Measurements from ENCODE around the gene DCHS2. TPM values are rescaled to one million over a fixed set of nuclear protein-coding genes. Genes with fewer than 3 reads are reported as not detected.
"Not testable (repeated sequence)": the region's sequence is repeated elsewhere in the genome, so short reads cannot be mapped to it uniquely, and the experiment has no call there.

DCHS2 gene
- total and polyA plus RNA-seq, 5 experiments from 2014 or later: not detected

DNA sequence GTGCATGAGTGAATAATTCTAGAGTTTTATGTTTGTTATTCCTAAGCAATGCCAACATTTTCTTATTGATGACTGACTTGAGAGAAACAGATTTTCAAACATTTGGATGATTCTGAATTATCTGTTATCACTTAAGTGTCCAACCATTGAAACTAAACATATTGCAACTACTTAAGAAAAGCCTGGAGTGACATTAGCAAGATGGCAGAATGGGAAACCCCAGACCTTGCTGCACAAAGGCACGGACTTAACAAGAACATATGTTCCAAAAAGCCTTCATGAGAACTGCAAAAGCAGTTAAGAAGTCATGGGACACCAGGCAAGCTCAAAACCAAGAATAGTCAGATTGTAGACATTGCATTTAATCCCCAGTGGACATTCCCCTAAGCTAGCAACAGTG, 215.1 kb downstream of the DCHS2 start:
- no peak for ATAC-seq
- Mint-ChIP-seq H3K4me3 (no peak overlapping the region), H3K9me3 (peaks cover 2 to 20% (median 5%) of the 10 kb centered on the region in 9 donors), H3K36me3 (peaks cover 0 to 10% (median 0%) of the 10 kb centered on the region in 3 donors), H3K27me3 (peaks cover 14 to 37% (median 20%) of the 10 kb centered on the region in 5 donors), H3K27ac (no peak overlapping the region), H3K4me1 (no peaks in the 10 kb centered on the region)
- POLR2A ChIA-PET: no interaction called here
- DNase-seq: no peak

DNA sequence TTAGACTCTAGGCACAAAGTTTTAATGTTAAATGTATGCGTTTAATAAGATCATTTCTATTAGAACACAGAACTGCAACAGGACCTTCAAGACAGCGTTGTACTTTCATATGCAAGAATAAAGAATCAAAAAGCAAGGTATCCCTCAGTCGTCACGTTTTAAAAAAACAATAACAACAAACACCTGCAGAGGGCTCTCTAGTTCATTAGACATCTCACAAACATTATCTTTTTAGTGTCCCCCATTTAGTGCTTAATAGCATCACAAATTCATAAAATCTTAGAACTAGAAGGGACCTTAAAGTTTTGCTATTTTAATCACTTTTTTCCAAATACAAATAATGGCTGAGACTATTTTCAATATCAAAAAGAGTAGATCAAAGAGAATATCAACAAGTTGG, 236.6 kb downstream of the DCHS2 start:
- H3K9me3 Mint-ChIP-seq: peaks cover 0 to under 1% (median 0%) of the 10 kb centered on the region in 9 donors
- POLR2A ChIA-PET: no interaction called here
- H3K4me1 Mint-ChIP-seq: no peaks in the 10 kb centered on the region
- no peak overlapping the region for H3K27ac Mint-ChIP-seq
- peaks cover 7 to 39% (median 9%) of the 10 kb centered on the region in 5 donors for H3K27me3 Mint-ChIP-seq
- no peak overlapping the region for H3K4me3 Mint-ChIP-seq
- DNase-seq (no peak), ATAC-seq (no peak)
- no peaks in the 10 kb centered on the region for H3K36me3 Mint-ChIP-seq

DNA sequence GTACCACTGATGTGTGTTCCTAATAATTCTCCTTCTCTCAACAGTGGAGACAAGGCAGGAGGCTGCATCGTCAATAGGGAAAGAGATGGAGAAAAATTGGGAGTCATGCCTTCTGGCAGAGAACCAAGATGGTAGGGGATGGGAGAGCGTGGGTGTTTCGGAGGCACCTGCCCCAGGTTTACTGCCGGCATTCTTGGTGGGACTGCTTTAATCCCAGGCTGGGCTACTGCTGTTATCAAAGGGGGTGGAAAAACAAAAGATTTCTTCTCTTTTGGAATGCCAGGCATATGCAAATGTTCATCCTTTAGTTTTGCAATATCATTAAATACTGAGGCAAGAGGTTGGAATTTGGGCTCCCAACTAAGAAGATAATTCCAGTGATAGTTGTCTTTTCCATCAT, 257.0 kb downstream of the DCHS2 start:
- POLR2A ChIA-PET: no interaction called here
- Mint-ChIP-seq H3K27me3 (peaks cover 9 to 51% (median 15%) of the 10 kb centered on the region in 5 donors), H3K4me3 (no peak overlapping the region), H3K27ac (no peak overlapping the region), H3K36me3 (no peaks in the 10 kb centered on the region), H3K4me1 (peaks cover 0 to 1% (median 0%) of the 10 kb centered on the region in 4 donors), H3K9me3 (peaks cover 0 to 2% (median 0%) of the 10 kb centered on the region in 9 donors)
- ATAC-seq (no peak), DNase-seq (no peak)

DNA sequence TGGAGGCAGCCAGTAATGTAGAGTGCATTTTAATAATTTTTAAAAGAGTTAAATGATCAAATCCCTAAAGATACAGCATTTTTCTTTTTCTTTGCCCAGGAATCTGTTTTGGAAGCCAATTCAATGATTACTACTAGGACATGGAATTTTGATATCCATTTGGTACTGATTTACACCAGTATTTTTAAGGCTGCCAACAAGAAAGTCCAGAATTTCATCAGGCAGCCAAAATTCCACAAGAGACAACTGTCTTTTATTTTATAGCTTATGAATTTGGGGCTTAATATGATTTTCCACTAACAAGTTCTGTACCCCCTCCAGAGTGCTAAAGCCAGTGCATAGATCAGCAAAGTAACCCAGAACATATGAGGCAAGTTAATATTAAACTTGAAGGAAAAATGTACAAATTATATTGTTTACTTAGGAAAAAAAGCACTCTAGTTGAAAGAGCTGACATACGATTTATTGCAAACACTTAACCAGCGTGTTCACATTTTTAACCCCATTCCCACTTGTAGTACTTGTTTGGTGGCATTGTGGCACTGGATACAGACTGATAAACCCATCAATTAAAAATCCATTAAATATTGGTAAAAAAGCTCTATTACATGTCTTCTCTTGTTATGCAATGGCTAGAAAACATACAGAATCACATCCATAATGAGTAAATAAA, 259.7 kb downstream of the DCHS2 start:
- POLR2A ChIA-PET: no interaction called here
- DNase-seq (no peak), ATAC-seq (no peak)
- Mint-ChIP-seq H3K4me3 (no peak overlapping the region), H3K4me1 (peaks cover 0 to 1% (median 0%) of the 10 kb centered on the region in 4 donors), H3K9me3 (peaks cover 0 to 3% (median 0%) of the 10 kb centered on the region in 9 donors), H3K27me3 (peaks cover 8 to 75% (median 20%) of the 10 kb centered on the region in 5 donors), H3K27ac (no peak overlapping the region), H3K36me3 (no peaks in the 10 kb centered on the region)

DNA sequence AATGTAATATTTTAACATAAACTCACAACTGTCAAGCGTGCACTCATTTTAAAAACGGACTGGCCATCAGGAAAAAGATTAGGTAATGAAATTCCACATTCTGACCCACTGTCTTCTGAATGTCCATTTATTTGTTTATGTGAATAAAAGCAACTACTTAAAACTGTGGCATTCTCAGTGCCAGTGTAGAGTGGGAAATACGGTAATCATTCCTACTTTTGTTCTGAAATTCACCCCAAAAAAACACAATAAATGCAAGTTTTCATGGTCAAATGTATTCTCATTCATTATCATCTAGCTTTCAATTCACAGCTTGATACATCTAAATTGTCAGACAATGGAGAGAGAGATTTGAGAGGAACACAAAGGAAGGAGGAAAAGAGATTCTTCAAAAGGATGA, 260.9 kb downstream of the DCHS2 start:
- no peaks in the 10 kb centered on the region for H3K36me3 Mint-ChIP-seq
- peaks cover 0 to 1% (median 0%) of the 10 kb centered on the region in 4 donors for H3K4me1 Mint-ChIP-seq
- peaks cover 0 to 3% (median 0%) of the 10 kb centered on the region in 9 donors for H3K9me3 Mint-ChIP-seq
- no peak overlapping the region for H3K27ac Mint-ChIP-seq
- H3K4me3 Mint-ChIP-seq: no peak overlapping the region
- POLR2A ChIA-PET: no interaction called here
- H3K27me3 Mint-ChIP-seq: peaks cover 8 to 66% (median 20%) of the 10 kb centered on the region in 5 donors
- DNase-seq (no peak), ATAC-seq (no peak)

DNA sequence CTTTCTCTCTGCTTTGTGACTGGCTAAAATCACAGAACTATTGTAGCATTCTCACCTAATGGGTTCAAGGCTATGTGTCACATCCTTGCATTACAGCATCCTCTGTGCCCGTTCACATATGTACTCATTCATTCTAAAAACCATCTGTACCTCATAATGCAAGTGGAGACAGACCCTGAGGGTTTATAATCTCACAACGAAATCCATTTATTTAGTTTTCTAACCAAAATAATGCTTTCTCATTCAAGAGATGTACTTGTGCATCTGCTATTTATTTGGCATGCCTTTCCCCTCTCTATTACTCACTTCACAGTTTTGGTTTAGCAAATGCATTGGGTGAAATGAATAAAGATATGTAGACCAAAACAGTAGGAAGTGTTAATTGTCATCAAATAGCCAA, 261.5 kb downstream of the DCHS2 start:
- ATAC-seq: no peak
- H3K27me3 Mint-ChIP-seq: peaks cover 8 to 59% (median 18%) of the 10 kb centered on the region in 5 donors

DNA sequence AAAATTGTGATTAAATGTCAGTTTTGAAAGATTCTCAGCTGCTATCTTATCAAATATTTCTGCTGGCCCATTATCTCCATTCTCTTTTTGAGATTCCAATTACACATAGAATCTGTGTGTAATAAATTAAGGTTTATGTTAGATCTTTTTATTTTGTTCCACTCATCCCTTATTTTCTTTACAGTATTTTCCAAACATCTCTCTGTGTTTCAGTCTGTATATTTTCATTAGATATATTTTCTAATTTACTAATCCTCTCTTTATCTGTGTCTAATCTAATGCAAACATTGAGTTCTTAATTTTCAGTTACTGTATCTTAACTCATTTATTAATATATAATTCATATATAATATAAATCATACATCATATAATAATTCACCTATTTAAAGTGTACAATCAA, 268.7 kb downstream of the DCHS2 start:
- DNase-seq: no peak
- no peak for ATAC-seq
- Mint-ChIP-seq H3K4me3 (no peak overlapping the region), H3K36me3 (peaks cover 0 to 15% (median 0%) of the 10 kb centered on the region in 3 donors), H3K4me1 (no peaks in the 10 kb centered on the region), H3K27me3 (peaks cover 0 to 24% (median 2%) of the 10 kb centered on the region in 5 donors), H3K9me3 (peaks cover 10 to 38% (median 18%) of the 10 kb centered on the region in 9 donors), H3K27ac (no peak overlapping the region)
- POLR2A ChIA-PET: no interaction called here

More for the DNA sequence above, 261.5 kb downstream of the DCHS2 start:
- Mint-ChIP-seq H3K4me1 (peaks cover 0 to 1% (median 0%) of the 10 kb centered on the region in 4 donors), H3K27ac (no peak overlapping the region), H3K9me3 (peaks cover 0 to 6% (median 3%) of the 10 kb centered on the region in 9 donors), H3K4me3 (no peak overlapping the region), H3K36me3 (no peaks in the 10 kb centered on the region)
- POLR2A ChIA-PET: no interaction called here
- DNase-seq: no peak

DNA sequence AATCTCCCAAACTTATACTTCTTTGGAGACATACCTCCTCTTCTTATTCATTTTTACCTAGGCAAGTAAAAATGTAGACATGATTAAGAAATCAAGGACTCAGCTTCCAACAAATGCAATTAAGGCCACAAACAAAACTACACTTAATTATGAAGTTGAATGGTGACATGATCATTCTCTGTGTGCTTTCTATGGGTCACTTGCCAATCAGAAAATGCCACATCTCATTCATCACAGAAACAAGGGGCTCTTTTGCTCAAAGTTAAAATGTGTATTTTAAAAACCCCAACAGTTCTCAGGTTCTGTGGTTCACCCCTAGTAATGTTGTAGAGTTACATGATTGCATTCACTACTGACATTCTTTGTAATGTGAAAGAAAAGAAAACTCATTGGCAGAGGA, 273.5 kb downstream of the DCHS2 start:
- peaks cover 0 to 5% (median 0%) of the 10 kb centered on the region in 3 donors for H3K36me3 Mint-ChIP-seq
- H3K27me3 Mint-ChIP-seq: peaks cover 0 to 36% (median 3%) of the 10 kb centered on the region in 5 donors
- ATAC-seq (no peak), DNase-seq (no peak)
- H3K27ac Mint-ChIP-seq: no peak overlapping the region
- peaks cover 2 to 14% (median 7%) of the 10 kb centered on the region in 9 donors for H3K9me3 Mint-ChIP-seq
- POLR2A ChIA-PET: no interaction called here
- H3K4me1 Mint-ChIP-seq: no peaks in the 10 kb centered on the region
- no peak overlapping the region for H3K4me3 Mint-ChIP-seq

DNA sequence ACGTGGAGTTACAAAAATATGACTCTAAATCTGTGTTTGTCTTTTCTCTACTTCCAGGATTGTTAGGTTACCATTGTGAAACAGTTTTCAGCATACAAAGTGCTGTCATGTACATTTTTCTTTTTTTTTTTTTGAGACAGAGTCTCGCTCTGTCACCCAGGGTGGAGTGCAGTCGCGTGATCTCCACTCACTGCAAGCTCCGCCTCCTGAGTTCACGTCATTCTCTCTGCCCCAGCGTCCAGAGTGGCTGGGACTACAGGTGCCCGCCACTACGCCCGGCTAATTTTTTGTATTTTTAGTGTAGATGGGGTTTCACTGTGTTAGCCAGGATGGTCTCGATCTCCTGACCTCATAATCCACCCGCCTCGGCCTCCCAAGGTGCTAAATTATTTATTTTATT, 274.2 kb downstream of the DCHS2 start:
- H3K36me3 Mint-ChIP-seq, ATAC-seq, H3K9me3 Mint-ChIP-seq, DNase-seq, H3K27ac Mint-ChIP-seq, POLR2A ChIA-PET, H3K4me1 Mint-ChIP-seq, H3K4me3 Mint-ChIP-seq: not testable (repeated sequence)
- peaks cover 0 to 36% (median 3%) of the 10 kb centered on the region in 5 donors for H3K27me3 Mint-ChIP-seq

DNA sequence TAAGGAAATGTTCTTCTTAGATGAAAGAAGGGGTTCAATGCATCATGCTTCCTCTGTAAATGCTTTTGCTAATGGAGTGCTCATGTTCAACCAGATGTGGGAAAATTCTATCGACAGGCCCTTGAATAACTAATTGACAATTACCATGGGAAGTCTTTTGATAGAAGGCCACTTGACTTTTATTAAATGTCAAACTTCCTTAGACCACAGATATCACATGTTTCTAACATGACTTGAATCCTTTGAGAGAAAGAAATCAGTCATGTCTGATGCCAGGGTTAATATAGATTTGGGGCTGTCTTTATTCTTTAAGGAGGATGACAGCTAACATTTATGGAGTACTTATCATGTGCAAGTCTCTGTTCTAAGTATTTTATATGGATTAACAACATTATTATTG, 280.1 kb downstream of the DCHS2 start:
- Mint-ChIP-seq H3K27me3 (peaks cover 0 to 24% (median 4%) of the 10 kb centered on the region in 5 donors), H3K36me3 (no peaks in the 10 kb centered on the region), H3K9me3 (peaks cover 0 to 4% (median 0%) of the 10 kb centered on the region in 9 donors), H3K4me3 (no peak overlapping the region), H3K4me1 (no peaks in the 10 kb centered on the region), H3K27ac (no peak overlapping the region)
- ATAC-seq: no peak
- POLR2A ChIA-PET: no interaction called here
- DNase-seq: no peak

DNA sequence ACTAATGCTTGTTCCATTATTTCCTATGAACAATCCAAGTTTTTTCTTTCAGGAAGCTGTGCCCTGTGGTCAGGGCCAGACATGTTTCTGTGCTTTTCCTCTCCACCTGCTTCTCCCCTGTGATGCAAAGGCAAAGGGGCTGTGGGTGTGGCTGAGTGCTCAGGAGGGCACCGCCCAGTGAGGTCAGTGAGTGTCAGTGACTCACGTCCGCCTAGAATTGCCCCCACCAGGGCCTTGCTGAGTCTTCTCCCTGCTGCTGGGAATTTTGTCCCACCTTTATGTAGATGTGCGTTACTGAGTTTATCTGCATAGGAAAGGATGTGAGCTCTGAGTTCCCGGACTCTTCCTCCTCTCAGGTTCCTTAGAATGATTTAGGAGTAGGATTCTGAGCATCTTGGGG, 283.2 kb downstream of the DCHS2 start:
- H3K27me3 Mint-ChIP-seq: peaks cover 2 to 27% (median 12%) of the 10 kb centered on the region in 5 donors
- POLR2A ChIA-PET: no interaction called here
- no peak overlapping the region for H3K27ac Mint-ChIP-seq
- no peak for DNase-seq
- peaks cover 0 to 3% (median 0%) of the 10 kb centered on the region in 9 donors for H3K9me3 Mint-ChIP-seq
- ATAC-seq: no peak
- no peaks in the 10 kb centered on the region for H3K36me3 Mint-ChIP-seq
- no peaks in the 10 kb centered on the region for H3K4me1 Mint-ChIP-seq
- H3K4me3 Mint-ChIP-seq: no peak overlapping the region

DNA sequence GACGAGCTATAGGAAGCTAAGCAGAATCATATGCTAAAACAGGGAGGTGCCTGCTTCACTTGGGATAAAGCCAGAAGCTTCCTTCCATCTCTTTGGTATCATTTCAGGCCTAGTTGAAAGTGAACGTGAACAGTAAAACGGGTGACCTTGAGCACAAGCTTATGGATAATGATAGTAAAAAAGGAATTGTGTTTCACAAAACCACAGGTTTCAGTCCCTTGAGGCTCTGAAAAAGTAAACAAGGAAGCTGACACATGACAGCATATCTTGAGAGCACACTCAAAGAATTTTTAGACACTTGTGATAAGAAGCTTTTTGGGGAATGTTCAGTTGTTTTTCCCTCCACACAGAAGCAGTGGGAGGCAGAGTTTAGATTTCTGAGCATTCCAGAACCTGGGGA, 286.1 kb downstream of the DCHS2 start:
- Mint-ChIP-seq H3K36me3 (no peaks in the 10 kb centered on the region), H3K4me3 (no peak overlapping the region), H3K27ac (no peak overlapping the region), H3K9me3 (peaks cover 0 to 3% (median 0%) of the 10 kb centered on the region in 9 donors), H3K4me1 (no peaks in the 10 kb centered on the region), H3K27me3 (peaks cover 4 to 34% (median 12%) of the 10 kb centered on the region in 5 donors)
- ATAC-seq: no peak
- POLR2A ChIA-PET: no interaction called here
- no peak for DNase-seq

DNA sequence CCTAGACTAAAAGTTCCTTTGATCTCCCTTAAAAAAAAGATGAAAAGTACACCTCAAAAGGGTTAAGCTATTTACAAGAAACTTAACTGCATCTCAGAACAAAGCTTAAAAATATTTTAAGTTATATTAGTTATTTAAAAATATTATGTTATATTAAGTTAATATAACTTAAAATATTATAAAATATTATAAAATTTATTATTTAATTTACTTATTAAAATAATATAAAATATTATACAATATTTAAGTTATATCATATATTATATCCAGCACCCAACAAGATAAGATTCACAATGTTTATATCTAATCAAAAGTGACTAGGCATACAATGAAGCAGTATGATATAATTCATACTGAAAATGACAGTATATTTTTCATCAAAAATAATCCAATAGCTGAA, 296.9 kb downstream of the DCHS2 start:
- DNase-seq (no peak), ATAC-seq (no peak)
- H3K4me1 Mint-ChIP-seq: no peaks in the 10 kb centered on the region
- no peak overlapping the region for H3K27ac Mint-ChIP-seq
- no peaks in the 10 kb centered on the region for H3K36me3 Mint-ChIP-seq
- peaks cover 0 to 34% (median 9%) of the 10 kb centered on the region in 5 donors for H3K27me3 Mint-ChIP-seq
- POLR2A ChIA-PET: no interaction called here
- no peak overlapping the region for H3K4me3 Mint-ChIP-seq
- peaks cover 0 to 21% (median 5%) of the 10 kb centered on the region in 9 donors for H3K9me3 Mint-ChIP-seq

DNA sequence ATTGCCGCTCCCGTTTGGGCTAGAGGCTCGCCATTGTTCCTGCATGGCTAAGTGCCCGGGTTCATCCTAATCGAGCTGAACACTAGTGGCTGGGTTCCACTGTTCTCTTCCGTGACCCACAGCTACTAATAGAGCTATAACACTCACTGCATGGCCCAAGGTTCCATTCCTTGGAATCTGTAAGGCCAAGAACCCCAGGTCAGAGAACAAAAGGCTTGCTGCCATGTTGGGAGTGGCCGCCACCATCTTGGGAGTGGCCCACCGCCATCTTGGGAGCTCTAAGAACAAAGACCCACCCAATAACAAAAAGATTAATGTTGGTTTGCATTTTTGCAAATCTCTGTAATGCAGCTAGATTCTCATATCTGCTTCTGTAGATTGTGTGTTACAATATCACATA, 299.0 kb downstream of the DCHS2 start:
- Mint-ChIP-seq H3K27ac (no peak overlapping the region), H3K9me3 (peaks cover 0 to 18% (median 4%) of the 10 kb centered on the region in 9 donors), H3K4me1 (no peaks in the 10 kb centered on the region), H3K27me3 (peaks cover 3 to 24% (median 10%) of the 10 kb centered on the region in 5 donors), H3K4me3 (no peak overlapping the region), H3K36me3 (no peaks in the 10 kb centered on the region)
- ATAC-seq (no peak), DNase-seq (no peak)
- POLR2A ChIA-PET: no interaction called here
